Testis (tissue), 2 donors: ENCODE data around the gene HSFX3.

Experiments used
- POLR2A ChIP-seq: fragments of 450-650 bp; IDR thresholded peaks from one replicate; pipeline ENCODE4 v1.6.1; 2017; ENCODE audit warnings: antibody characterized with exemption, mild to moderate bottlenecking, moderate library complexity
- TF ChIP-seq, protein P1 (sequence below), 3 experiments: fragments of 450-650 bp in 2 of 3; fragments of 200-600 bp in 1 of 3; sonication (generic) in 1 of 3; IDR thresholded peaks; one replicate each; pipeline ENCODE4 v1.5.1; 2016 to 2019; ENCODE audit warnings: antibody characterized with exemption in 3 of 3, mild to moderate bottlenecking in 2 of 3, moderate library complexity in 1 of 3

DNA sequence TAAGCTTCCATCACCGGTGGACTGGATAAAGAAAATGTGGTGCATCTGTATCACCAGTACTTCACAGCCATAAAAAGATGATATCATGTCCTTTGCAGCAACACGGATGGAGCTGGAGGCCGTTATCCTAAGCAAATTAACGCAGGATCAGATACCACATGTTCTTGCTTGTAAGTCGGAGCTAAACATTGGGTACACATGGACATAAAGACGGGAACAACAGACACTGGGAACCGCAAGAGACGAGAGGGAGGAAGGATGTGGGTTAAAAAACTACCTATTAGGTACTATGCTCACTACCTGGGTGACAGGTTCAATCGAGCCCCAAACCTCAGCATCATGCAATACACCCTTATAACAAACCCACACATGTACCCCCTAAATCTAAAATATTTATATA is 28.3 kb downstream of the HSFX3 start:
- TF ChIP-seq, protein P1, sequence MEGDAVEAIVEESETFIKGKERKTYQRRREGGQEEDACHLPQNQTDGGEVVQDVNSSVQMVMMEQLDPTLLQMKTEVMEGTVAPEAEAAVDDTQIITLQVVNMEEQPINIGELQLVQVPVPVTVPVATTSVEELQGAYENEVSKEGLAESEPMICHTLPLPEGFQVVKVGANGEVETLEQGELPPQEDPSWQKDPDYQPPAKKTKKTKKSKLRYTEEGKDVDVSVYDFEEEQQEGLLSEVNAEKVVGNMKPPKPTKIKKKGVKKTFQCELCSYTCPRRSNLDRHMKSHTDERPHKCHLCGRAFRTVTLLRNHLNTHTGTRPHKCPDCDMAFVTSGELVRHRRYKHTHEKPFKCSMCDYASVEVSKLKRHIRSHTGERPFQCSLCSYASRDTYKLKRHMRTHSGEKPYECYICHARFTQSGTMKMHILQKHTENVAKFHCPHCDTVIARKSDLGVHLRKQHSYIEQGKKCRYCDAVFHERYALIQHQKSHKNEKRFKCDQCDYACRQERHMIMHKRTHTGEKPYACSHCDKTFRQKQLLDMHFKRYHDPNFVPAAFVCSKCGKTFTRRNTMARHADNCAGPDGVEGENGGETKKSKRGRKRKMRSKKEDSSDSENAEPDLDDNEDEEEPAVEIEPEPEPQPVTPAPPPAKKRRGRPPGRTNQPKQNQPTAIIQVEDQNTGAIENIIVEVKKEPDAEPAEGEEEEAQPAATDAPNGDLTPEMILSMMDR (IDR thresholded peaks at IDR 0.05), result no peak
- TF ChIP-seq POLR2A, result no peak
